NCI-H1092 treated with DMSO at 0.1 percent for 48 hours (cell line): ENCODE measurements around the gene FGD1.
"Not testable (repeated sequence)": the region's sequence is repeated elsewhere in the genome, so short reads cannot be mapped to it uniquely, and the experiment has no call there.

ENCODE experiments used
- DNase-seq: peaks from one replicate; lab custom pipeline; 2025; lab: John Stamatoyannopoulos, UW

The FGD1 gene

DNA sequence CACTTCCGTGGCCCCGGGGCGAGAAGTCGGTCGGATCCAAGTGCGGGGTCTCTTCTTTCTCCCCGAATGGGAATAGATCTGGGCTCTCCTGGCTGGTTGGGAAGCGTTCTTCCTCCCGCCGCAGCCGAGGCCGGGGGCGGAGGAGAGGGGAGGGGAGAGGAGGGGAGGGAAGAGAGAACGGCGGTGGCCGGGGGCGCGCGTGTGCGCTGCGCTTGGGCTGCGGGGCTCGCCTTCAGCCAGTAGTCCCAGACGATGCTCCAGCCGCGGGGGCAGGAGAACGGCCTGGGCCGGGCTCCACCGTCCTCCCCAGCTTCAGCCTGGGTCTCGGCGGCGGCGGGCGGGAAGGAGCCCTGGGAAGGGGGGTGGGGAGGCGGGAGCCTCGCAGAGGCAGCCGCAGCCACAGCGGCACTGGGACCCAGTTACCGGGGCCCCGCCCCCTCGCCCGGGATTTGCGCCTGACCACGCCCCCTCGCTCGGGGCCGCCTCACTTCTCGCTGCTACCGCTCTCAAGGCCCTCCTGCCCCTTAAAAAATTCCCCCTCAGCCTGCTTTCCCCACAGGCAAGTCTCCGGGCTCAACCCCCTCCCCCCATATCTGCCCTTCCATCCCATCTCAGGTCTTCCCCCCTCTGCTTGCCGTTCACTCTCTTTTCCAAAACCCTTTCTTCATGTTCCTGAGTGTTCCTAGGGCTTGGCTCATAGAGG, at the start of gene FGD1:
FGD1 (minus strand) TSS at position 421 of the 703 bp plus-strand sequence. CDS start 802 bp downstream, outside the sequence.
- peak; percentile 68 for DNase-seq

DNA sequence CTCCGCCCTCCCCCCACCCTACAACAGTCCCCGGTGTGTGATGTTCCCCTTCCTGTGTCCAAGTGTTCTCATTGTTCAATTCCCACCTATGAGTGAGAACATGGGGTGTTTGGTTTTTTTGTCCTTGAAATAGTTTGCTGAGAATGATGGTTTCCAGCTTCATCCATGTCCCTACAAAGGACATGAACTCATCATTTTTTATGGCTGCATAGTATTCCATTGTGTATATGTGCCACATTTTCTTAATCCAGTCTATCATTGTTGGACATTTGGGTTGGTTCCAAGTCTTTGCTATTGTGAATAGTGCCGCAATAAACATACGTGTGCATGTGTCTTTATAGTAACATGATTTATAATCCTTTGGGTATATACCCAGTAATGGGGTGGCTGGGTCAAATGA, 46.2 kb upstream of the FGD1 start:
- DNase-seq, result not testable (repeated sequence)

DNA sequence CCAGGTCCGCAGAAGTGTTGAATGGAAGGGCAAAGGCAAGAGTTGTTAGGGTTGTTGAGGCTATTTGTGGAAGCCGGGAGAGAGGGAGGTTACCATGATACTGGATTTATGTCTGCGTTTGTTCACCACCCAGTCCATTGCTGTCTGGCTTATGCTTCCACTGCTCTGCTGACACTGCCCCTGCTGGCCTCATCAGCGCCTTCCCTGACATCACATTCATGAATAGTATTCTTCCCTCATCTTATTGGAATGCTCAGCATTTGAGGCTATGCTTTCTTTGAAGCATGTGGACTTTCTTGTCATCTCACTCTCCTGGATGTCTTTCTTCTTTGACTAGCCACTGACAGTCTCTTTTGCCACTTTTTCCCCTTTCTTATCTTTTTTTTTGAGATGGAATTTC, 44.3 kb upstream of the FGD1 start:
- DNase-seq, result no peak

DNA sequence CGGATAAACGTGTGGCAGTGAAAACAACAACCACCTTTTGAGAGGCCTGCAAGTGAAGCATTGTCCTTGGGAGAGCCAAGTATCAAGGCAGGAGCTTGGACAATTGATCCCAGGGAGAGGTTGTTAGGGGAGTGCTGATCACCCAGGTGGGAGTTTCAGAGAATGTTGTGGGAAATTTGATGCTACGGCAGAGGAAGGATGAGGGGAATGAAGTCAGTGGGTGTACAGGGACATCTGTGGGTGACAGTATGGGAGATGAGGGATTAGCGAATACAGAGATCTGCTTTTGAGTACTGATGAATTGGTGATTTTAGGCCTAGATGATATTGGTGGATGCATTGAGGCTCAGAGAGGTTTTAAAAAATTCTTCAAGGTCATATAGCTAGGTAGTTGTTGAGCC, 38.2 kb upstream of the FGD1 start:
- DNase-seq, result no peak

DNA sequence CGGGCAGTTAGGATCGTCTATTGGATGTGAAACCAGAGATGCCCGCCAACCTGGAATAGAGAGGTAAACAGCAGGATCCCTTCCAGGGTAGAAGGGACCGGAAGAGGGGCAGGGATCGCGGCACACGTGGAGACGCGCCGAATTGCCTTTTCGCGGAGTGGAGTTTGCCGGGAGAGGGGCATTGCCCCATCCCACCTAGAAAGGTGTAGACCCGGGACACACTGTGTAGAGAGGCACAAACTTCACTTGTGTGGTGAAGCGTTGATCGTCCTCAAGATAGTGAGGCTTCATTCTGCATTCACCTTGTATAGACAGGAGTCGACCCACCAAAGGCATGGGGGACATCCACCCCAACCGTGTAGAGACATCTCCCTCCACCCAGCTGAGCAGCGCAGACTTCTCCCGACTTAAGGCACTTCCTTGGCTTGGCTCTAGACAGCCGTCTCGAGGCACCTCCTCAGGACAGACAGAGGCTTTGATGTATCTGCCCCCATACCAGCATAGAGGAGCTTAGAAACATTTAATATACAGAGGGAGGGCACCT, 34.4 kb upstream of the FGD1 start:
- no peak for DNase-seq

DNA sequence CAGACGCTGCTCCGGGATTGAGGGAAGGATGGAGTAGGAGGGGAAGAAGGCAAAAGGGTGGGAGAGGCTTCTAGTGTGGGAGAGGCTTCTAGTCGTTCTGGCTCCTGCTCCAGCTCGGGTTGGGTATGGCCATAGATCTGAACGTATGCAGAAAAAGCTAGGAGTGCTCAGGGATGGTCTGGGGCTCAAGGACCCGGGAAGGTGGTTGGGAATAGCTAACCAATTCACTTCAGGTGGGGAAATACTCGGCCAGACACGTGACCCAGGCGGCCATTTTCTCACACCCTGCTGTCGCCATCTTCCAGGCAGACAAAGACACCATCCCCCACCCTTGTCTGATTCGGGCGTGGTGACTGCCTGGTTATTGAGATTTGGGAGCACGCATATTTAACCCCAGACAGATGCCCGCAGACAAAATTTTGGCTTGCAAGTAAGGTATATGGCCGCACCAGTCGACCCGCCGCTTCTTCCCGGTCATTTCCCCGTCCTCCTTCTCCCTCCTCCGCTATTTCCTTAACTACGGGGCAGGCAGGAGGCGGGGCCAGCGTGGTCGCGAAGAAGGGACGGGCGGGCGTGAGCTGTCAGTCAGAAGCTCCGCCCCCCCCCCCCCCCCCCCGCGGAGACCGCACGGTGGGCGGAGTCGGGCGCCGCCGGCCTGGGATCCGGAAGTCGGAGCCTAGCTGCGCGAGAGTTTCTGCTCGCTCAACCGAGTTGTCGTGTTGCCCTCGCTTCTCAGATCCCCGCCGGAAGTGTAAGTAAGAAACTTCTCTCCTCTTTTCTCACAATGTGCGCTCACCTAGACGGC, 33.7 kb upstream of the FGD1 start, which contains the start of gene GNL3L:
GNL3L (plus strand) TSS at position 668 of the 805 bp plus-strand sequence. CDS start 2,348 bp downstream, outside the sequence.
- peak; percentile 92 for DNase-seq

DNA sequence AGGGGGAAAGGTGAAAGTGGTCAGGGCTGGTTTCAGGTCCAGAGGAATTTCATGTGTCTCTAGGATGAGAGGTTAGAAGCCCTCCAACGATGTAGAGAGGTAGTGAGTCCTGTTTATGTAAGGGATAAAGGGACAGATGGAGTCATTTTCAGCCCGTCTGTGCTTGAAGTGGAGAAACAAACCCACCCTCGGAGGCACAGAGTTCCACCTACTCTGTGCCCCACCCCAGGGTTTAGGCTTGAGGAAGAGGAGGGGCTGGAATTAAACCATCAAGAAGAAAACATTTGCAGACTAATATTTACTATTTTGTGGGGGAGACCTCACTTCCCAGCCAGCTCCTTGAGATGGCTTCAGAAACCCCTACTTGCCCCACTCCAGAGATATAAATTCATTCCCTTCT, 33.1 kb upstream of the FGD1 start:
- no peak for DNase-seq

DNA sequence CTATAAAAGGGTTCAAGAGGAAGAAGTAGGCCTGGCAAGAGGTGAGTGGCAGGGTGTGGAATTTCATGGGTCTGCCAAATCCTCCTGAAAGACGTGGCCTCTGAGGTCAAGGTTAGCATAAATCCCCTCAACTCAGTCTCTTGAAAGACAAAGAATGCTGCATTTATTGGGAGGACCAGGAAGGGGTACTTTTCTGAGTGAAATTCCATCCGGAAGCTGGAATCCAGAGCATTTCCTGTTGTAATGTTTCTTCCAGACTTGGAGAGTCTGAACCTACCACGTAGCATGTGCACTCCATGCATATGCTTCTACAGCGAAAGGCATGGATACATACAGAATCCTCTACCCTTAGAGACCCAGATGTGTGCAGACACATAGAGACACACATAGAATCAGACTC, 13.4 kb upstream of the FGD1 start:
- DNase-seq, result no peak

DNA sequence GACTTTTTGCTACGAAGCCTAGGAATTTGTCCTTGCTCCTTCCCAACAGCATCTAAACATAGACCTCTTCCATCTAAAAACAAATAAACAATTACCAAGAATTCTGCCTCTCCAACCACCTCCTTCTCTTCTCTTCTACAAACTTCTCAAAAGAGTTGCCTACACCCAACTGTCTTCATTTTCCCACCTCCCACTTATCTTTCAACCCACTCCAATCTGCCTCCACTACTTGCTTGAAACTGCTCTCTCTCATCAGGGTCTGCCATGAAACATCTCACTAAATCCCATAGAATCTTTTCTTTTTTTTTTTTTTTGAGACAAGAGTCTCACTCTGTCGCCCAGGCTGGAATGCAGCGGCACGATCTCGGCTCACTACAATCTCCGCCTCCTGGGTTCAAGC, 902 bp upstream of the FGD1 start:
- no peak for DNase-seq

DNA sequence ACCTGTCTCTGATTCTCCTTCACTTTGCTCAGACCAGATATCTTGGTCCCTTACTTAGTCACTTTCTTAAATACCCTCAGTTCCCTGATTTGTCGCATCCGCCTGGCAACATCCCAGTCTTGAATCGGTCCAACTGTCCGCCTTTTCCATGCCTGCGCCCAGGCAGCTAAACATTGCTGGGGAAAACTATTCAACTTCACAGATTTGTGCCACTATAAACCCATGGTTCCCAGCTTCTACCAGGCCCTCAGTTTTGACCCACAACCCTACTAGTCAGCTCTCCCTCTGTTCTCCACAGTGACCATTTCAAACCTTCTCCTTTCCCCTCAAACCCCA, 451 bp upstream of the FGD1 start:
- DNase-seq, result no peak

DNA sequence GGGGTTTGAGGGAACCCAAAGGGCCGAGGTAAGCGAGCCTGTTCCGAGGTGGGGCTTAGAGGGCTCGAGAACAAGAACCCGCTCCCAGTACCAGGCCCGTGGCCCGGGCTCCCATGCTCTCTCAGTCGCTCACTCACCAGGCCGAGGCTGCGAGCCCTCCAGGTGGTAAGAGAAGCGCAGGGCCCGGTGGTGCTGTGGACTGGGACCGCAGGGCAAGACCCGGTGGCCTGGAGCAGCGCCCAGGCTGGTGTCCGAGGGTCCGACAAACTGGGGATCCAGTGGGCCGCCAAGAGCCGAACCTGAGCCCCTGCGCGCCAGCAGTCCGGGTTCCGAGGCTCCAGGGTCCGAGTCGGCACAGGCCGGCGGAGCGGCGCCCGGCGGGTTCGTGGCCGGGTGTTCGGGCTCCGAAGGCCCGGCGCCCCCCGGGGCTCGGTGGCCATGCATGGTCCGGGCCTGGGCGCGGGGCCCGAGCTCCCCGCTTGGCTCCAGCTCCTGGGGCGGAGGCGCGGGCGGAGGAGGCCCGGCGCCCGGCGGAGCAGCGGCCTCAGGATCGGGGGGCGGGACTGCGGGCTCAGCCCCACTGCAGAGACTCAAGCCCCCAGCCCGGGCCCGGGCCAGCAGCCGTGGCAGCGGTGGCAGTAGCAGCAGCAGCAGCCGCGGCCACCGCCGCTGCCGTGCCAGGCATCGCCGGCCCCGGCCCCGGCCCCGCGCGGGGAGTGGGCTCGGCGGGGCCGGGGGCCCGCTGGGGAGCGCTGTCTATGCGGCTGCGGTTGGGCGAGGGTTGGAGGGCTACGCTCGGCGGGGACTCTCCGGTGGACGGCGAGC, 833 bp downstream of the FGD1 start:
- peak; percentile 34 for DNase-seq

DNA sequence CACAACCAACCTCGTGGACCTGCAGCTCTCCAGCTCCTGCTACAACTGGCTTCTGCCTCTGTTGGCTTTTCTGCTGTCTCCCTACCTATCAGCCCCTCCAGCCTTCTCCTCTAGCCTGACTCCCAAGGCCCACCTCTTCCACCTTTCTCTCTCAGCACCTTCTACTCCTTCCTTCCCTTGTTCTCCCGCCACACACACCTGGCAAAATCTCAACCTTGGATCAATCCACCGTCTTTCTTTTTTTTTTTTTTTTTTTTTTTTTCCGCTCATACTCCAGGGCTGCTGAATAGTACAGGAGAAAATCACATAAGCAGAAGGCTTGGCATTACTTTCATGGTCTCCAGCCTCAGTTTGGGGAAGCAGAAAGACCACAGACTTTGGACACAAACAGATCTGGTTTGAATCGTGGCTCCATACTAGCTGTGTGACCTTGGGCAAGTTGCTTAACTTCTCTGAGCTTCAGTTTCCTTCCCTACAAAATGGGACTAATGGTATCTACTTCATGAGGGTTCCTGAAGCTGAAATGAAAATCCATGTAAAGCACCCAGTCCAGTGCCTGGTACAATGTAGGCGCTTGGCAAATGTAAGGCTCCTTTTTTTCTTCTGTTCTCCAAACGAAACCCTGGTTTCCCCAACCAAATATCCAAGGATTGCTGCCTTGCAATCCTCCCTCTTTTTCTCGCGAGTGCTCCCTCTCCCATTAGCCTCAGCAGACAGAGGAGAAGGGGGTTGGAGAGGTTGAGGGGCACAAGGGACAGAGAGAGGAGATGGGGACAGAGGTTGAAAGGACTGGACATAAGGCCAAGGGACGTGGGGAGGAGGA, 1.7 kb downstream of the FGD1 start:
- no peak for DNase-seq

DNA sequence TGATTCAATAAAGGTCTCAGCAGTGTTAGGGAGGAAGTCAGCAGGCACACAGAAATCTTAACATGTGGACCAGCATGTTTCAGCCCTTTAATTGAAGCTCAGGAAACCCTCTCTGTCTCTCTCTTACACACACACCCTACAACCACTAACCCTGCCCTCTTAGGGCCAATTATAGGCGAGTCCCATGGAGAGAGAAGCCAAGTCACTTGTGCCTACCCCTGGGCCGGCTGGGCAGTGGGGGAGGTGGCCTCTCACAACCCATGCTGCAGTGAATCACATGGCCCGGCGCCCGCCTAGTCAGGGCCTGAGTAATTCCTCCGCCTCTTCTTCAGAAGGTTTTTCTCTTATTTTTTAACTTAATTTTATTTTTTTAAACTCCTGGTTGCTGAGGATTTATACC, 3.7 kb downstream of the FGD1 start:
- DNase-seq, result no peak

DNA sequence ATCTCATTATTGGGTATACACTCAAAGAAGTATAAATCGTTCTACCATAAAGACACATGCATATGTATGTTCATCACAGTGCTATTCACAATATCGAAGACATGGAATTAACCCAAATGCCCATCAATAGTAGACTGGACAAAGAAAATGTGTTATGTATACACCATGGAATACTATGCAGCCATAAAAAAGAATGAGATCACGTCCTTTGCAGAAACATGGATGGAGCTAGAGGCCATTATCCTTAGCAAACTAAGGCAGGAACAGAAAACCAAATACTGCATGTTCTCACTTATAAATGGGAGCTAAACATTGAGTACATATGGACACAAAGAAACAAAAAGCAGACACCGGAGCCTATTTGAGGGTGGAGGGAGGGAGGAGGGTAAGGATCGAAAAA, 6.2 kb downstream of the FGD1 start:
- DNase-seq, result not testable (repeated sequence)

DNA sequence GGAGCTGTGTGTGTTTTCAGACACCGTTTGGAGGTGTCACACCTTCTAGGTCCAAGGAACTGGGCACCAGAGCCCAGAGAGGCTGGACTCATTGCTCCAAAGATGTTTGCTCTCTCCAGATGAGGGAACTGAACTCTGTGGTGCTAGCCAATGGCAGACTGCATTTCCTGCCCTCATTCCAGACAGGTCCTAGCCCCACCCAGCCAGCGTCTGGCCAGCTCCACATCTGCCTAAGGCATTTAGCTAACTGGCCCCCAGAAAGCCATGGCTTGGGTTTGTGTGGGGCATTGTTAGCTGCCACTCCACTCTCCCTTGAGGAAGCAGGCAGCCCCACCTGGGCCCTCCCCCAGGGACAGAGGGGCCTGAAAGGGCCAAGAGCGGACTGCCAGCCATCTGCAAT, 11.4 kb downstream of the FGD1 start:
- no peak for DNase-seq

DNA sequence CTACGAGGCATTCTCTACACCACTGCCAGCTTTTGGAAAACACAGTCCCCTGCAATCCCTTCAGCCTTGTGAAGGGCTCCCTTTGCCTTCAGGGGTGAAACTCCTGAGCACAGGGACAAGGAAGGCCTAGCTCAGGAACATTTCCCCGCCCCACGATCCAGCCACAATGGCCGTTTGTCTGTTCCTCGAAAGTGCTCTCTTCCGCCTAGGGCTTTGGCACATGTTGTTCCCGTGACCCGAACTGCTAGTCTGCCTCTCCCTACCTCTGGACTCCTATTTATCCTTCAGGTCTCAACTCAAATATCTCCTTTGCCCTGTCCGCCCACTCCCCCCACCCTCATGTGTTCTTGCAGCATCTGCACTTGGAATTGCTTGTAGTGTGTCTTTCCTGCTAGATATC, 12.1 kb downstream of the FGD1 start:
- DNase-seq, result no peak

DNA sequence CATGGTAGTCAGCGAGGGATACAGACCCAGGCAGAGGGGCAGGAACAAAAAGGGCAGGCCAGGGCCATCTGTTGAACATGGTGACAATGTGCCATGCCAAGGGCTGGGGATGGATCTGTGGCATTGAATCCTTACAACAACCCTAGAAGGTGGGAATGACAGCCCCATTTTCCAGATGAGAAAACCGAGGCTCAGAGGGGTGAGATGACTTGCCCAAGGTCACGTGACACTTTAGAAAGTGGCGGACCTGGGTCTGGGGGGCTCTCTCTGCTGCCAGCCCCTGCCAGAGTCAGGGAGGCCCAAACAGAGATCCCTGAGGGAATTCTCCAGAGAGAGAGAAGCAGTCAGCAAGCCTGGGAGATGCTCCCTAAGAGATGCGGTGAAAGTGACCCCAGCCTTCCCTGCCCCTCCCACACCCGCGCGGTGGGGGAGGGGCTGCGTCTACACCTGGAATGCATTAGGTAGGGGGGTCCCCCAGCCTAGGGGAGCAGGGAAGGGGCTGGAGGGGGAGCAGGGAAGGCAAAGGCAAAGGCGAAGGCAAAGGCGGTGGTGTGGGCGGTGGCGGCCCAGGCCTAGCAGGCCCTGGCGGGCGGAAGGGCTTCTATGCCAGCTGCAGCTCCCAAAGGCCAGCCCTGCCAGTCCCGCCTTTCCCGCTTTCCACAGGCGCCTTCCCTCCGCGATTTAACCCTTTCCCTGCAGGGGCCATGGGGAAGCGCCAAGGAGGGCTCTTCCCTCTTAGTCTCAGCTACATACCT, 13.0 kb downstream of the FGD1 start:
- no peak for DNase-seq

DNA sequence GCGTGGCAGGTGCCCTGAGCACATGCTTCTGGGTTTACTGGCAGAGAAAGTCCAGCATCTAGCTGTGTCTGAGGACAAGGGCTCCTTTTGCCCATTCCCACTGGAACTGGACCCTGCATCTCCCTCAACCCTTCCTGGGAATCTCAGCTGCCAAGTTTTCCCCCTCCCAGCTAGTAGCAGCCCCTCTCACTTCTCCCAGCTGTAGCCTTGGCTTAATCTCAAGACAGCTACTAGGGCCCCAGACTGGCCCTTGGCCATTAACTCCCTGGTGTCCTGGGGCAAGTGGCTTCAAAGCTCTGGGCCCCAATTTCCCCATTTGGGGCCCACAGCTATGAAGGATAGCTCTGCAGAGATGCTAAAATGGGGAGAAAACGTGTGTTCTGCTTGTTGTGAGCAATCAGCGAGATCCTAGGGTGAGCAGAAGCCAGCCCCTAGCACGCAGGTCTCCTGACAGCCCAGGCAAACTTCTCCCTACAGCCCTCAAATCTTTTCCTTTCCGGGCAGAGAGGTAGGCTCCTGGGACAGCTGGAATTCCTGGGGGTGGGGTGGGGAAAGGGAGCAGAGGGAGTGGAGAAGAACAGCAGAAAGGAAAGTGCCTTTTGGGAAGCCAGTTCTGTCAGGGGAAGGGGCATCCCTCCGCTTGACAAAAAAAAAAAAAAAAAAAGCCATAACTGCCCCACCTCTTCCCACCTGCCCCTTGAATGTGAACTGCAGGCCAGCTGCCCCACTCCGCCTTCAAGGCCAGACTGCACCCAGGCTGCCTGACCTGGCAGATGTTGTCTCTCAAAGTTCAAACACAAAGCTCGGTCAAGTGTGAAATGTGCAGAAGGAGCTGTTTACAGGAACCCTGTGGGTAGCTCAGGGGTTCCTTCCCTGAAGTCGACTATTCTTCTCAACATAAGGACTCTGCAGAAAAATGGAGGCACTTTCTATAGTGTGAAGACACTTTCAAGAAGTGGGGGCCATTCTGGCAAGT, 16.6 kb downstream of the FGD1 start:
- peak; percentile 1 for DNase-seq
